IMR-90 (cell line): Measurements from ENCODE around the gene ELMO1. TPM values are rescaled to one million over a fixed set of nuclear protein-coding genes. Genes with fewer than 3 reads are reported as not detected.

Source experiments
- ATAC-seq: fragments of 200-7000 bp; cut with Tn5 transposase; 2 replicates; pipeline ENCODE4 v1.9.1; 2020; ENCODE audit warnings: low read depth, mild to moderate bottlenecking, moderate library complexity
- BruUV-seq: library from RNA; stranded (reverse); fragments of 400-500 nt; replicated peaks from 2 replicates; lab custom pipeline; 2021; lab: Mats Ljungman, UMichigan
- CTCF ChIA-PET: fragments of 300-600 bp; formaldehyde crosslinking; extraction: SDS; loops from one replicate; lab custom pipeline; 2021; ENCODE audit warnings: antibody characterized with exemption; lab: Yijun Ruan, JAX
- POLR2A ChIA-PET: fragments of 300-600 bp; sonication (Branson Sonifier 250); formaldehyde crosslinking; loops from one replicate; lab custom pipeline; 2022; ENCODE audit warnings: antibody characterized with exemption; ENCODE audit not compliant: unreplicated experiment; lab: Charles Lee
- DNase-seq: peaks from one replicate; pipeline ENCODE4 v3.0.0; 2013
- H2AFZ ChIP-seq: replicated peaks from 2 replicates; pipeline ENCODE3; 2013; ENCODE audit warnings: low read length, mild to moderate bottlenecking; ENCODE audit not compliant: poor library complexity
- H2AK5ac ChIP-seq: 2 replicates; pipeline ENCODE4 v1.6.1; 2013; ENCODE audit warnings: low read depth, low read length, inconsistent platforms
- H2AK9ac ChIP-seq: replicated peaks from 2 replicates; pipeline ENCODE3; 2013; ENCODE audit warnings: mild to moderate bottlenecking, low read depth, low read length, moderate library complexity; ENCODE audit not compliant: poor library complexity
- H2BK120ac ChIP-seq: 2 replicates; pipeline ENCODE4 v1.6.1; 2013; ENCODE audit warnings: low read depth, low read length, inconsistent platforms
- H2BK15ac ChIP-seq: 3 replicates; pipeline ENCODE4 v1.6.1; 2013; ENCODE audit warnings: low read depth, low read length, inconsistent platforms
- H2BK20ac ChIP-seq: 2 replicates; pipeline ENCODE4 v1.6.1; 2013; ENCODE audit warnings: low read depth, mild to moderate bottlenecking, inconsistent platforms, low read length, moderate library complexity
- H2BK5ac ChIP-seq: 2 replicates; pipeline ENCODE4 v1.6.1; 2013; ENCODE audit warnings: mild to moderate bottlenecking, low read depth, low read length, inconsistent platforms; ENCODE audit not compliant: poor library complexity, severe bottlenecking
- H3K14ac ChIP-seq: replicated peaks from 2 replicates; pipeline ENCODE4 v1.6.1; 2013; ENCODE audit warnings: low read depth, low read length, inconsistent platforms
- H3K18ac ChIP-seq: 2 replicates; pipeline ENCODE4 v1.6.1; 2013; ENCODE audit warnings: low read depth, low read length, control low read depth
- H3K23ac ChIP-seq: 2 replicates; pipeline ENCODE4 v1.6.1; 2013; ENCODE audit warnings: low read depth, low read length, inconsistent platforms
- H3K27ac ChIP-seq: 2 replicates; pipeline ENCODE4 v1.5.1; 2013; ENCODE audit warnings: mild to moderate bottlenecking, control low read depth, low read length; ENCODE audit not compliant: insufficient read depth
- H3K27me3 ChIP-seq: 2 replicates; pipeline ENCODE4 v1.6.1; 2013; ENCODE audit warnings: low read length; ENCODE audit not compliant: control insufficient read depth, insufficient read depth
- H3K36me3 ChIP-seq: 2 replicates; pipeline ENCODE4 v1.6.1; 2013; ENCODE audit warnings: low read length, mixed read lengths; ENCODE audit not compliant: control insufficient read depth, insufficient read depth
- H3K4ac ChIP-seq: 2 replicates; pipeline ENCODE4 v1.6.1; 2013; ENCODE audit warnings: low read depth, low read length, inconsistent platforms
- H3K4me1 ChIP-seq: 2 replicates; pipeline ENCODE4 v1.6.1; 2013; ENCODE audit warnings: low read length, mixed read lengths; ENCODE audit not compliant: control insufficient read depth, insufficient read depth
- H3K4me2 ChIP-seq: 2 replicates; pipeline ENCODE4 v1.6.1; 2013; ENCODE audit warnings: low read depth, mild to moderate bottlenecking, control low read depth, low read length, moderate library complexity
- H3K4me3 ChIP-seq: 2 replicates; pipeline ENCODE4 v1.5.1; 2013; ENCODE audit warnings: low read depth, mild to moderate bottlenecking, control low read depth, low read length, moderate library complexity; ENCODE audit not compliant: insufficient read depth
- H3K56ac ChIP-seq: 2 replicates; pipeline ENCODE4 v1.6.1; 2013; ENCODE audit warnings: low read length, inconsistent platforms; ENCODE audit not compliant: insufficient read depth; ENCODE audit errors: extremely low read depth
- H3K79me1 ChIP-seq, 2 experiments: 2 replicates each; pipeline ENCODE4 v1.6.1; 2013; ENCODE audit warnings: low read length in 2 of 2, inconsistent platforms in 1 of 2, low read depth in 1 of 2
- H3K9ac ChIP-seq: 2 replicates; pipeline ENCODE4 v1.6.1; 2013; ENCODE audit warnings: low read depth, low read length, control low read depth
- H3K9me1 ChIP-seq: 2 replicates; pipeline ENCODE4 v1.6.1; 2013; ENCODE audit warnings: low read length, inconsistent platforms; ENCODE audit not compliant: insufficient read depth
- H3K9me3 ChIP-seq: 2 replicates; pipeline ENCODE4 v1.6.1; 2013; ENCODE audit warnings: low read length; ENCODE audit not compliant: control insufficient read depth, insufficient read depth
- H4K20me1 ChIP-seq: 2 replicates; pipeline ENCODE4 v1.6.1; 2013; ENCODE audit warnings: low read length, inconsistent platforms; ENCODE audit not compliant: insufficient read depth
- H4K5ac ChIP-seq: 2 replicates; pipeline ENCODE4 v1.6.1; 2013; ENCODE audit warnings: mild to moderate bottlenecking, low read depth, low read length, control low read depth
- H4K8ac ChIP-seq, 2 experiments: 2 replicates each; pipeline ENCODE4 v1.6.1; 2013; ENCODE audit warnings: low read depth in 2 of 2, low read length in 2 of 2, control low read depth in 1 of 2, inconsistent platforms in 1 of 2
- H4K91ac ChIP-seq: 2 replicates; pipeline ENCODE4 v1.6.1; 2013; ENCODE audit warnings: low read depth, low read length, inconsistent platforms; ENCODE audit not compliant: insufficient read depth
- BHLHE40 ChIP-seq: fragments of 150-350 bp; IDR thresholded peaks from 2 replicates; pipeline ENCODE4 v1.6.1; 2016; ENCODE audit warnings: mild to moderate bottlenecking, low read depth, low read length
- CEBPB ChIP-seq: IDR thresholded peaks from 2 replicates; pipeline ENCODE4 v1.6.1; 2012; ENCODE audit warnings: low read depth, low read length, improper control_type of control experiment
- CTCF ChIP-seq: conservative IDR thresholded peaks from 2 replicates; pipeline ENCODE4 v1.5.1; 2012; ENCODE audit warnings: mild to moderate bottlenecking, low read depth, low read length, improper control_type of control experiment
- MAFK ChIP-seq: IDR thresholded peaks from 2 replicates; pipeline ENCODE4 v1.6.1; 2012; ENCODE audit warnings: low read depth, low read length, improper control_type of control experiment
- MXI1 ChIP-seq: IDR thresholded peaks from 2 replicates; pipeline ENCODE4 v1.6.1; 2012; ENCODE audit warnings: low read depth, mild to moderate bottlenecking, low read length, moderate library complexity, borderline replicate concordance
- NFE2L2 ChIP-seq: fragments of 150-350 bp; IDR thresholded peaks from 2 replicates; pipeline ENCODE4 v1.6.1; 2016; ENCODE audit warnings: low read depth, mild to moderate bottlenecking, low read length
- POLR2A ChIP-seq: IDR thresholded peaks from 2 replicates; pipeline ENCODE4 v1.6.1; 2012; ENCODE audit warnings: mild to moderate bottlenecking, low read depth, low read length
- RCOR1 ChIP-seq: IDR thresholded peaks from 2 replicates; pipeline ENCODE4 v1.6.1; 2012; ENCODE audit warnings: mild to moderate bottlenecking, low read length, improper control_type of control experiment; ENCODE audit not compliant: insufficient replicate concordance
- RFX5 ChIP-seq: IDR thresholded peaks from 2 replicates; pipeline ENCODE4 v1.8.0; 2012; ENCODE audit warnings: low read depth, mild to moderate bottlenecking, low read length, moderate library complexity
- USF2 ChIP-seq: fragments of 150-350 bp; IDR thresholded peaks from 2 replicates; pipeline ENCODE4 v1.6.1; 2017; ENCODE audit warnings: mild to moderate bottlenecking, antibody characterized with exemption, low read length, low read depth
- WGBS, 2 experiments: methylation state at CpG; one replicate each; pipeline versions ENCODE4 v1.1.5 to v1.1.7; 2013; ENCODE audit warnings: missing lambda C conversion rate in 2 of 2; ENCODE audit not compliant: insufficient read length in 1 of 2; ENCODE audit errors: extremely low coverage in 2 of 2; 5-methylcytosine and 5-hydroxymethylcytosine counted together
- dilution Hi-C: fragments of 300-500 bp; cut with HindIII; formaldehyde crosslinking; loops from one replicate; pipeline ENCODE4 v1.14.3; 2018; ENCODE audit warnings: low sequenced_read_pairs; ENCODE audit not compliant: unreplicated experiment
- in situ Hi-C: fragments of 300-500 bp; cut with MboI; formaldehyde crosslinking; loops from 3 replicates; pipeline ENCODE4 v1.14.3; 2019; ENCODE audit warnings: low sequenced_read_pairs, inconsistent platforms, mixed read lengths
- intact Hi-C: fragments of 100-400 bp; cut with micrococcal nuclease; formaldehyde crosslinking; loops from 2 replicates; pipeline ENCODE4 v1.10.0; 2022
- polyA plus RNA-seq, 3 experiments: library from polyadenylated mRNA; depleted of rRNA; stranded (reverse); fragments of >200 nt; gene quantifications; 2 replicates each; pipeline ENCODE4 v1.2.3, GENCODE V29; 2012; ENCODE audit warnings: low replicate concordance in 1 of 3
- total RNA-seq: library from RNA; depleted of rRNA; stranded (reverse); fragments of >200 nt; gene quantifications from 2 replicates; pipeline ENCODE4 v1.2.3, GENCODE V29; 2012

Gene ELMO1
- total and polyA plus RNA-seq, 2 of the 4 experiments (the other 2 are of a cell fraction), result 0.03 TPM; not detected in 1

GRCh38 chr7:37408291-37409228 is 40.1 kb downstream of the ELMO1 start:
- no peak overlapping the region for H3K9ac ChIP-seq
- no peak overlapping the region for H4K8ac ChIP-seq
- no peak overlapping the region for H2BK120ac ChIP-seq
- H4K91ac ChIP-seq, result no peak overlapping the region
- H3K4me2 ChIP-seq, result no peak overlapping the region
- H2AFZ ChIP-seq, result no peak overlapping the region
- no peak overlapping the region for H3K4me3 ChIP-seq
- H2BK5ac ChIP-seq, result no peak overlapping the region
- no peaks in the 10 kb centered on the region for H3K9me1 ChIP-seq
- no peaks in the 10 kb centered on the region for H3K79me1 ChIP-seq
- H4K20me1 ChIP-seq, result no peaks in the 10 kb centered on the region
- no TSS peak for BruUV-seq
- H3K23ac ChIP-seq, result no peak overlapping the region
- no peak overlapping the region for H2AK9ac ChIP-seq
- no peak overlapping the region for H3K56ac ChIP-seq
- WGBS, 2 experiments, result 64% methylated on average over 4 of the region's 13 CpGs; no CpG with 5 or more reads in 1 of the 2 experiments
- H3K27me3 ChIP-seq, result no peaks in the 10 kb centered on the region
- no peak overlapping the region for H3K14ac ChIP-seq
- H2BK15ac ChIP-seq, result no peak overlapping the region
- ChIA-PET CTCF (no interaction called here), POLR2A (no interaction called here)
- no peak for DNase-seq
- no peaks in the 10 kb centered on the region for H3K36me3 ChIP-seq
- no peak for ATAC-seq
- H3K4ac ChIP-seq, result no peak overlapping the region
- intact Hi-C loops, result no loop called here
- in situ Hi-C loops, result no loop called here
- no peaks in the 10 kb centered on the region for H3K4me1 ChIP-seq
- H4K5ac ChIP-seq, result no peak overlapping the region
- H3K9me3 ChIP-seq, result peaks cover 7% of the 10 kb centered on the region
- dilution Hi-C loops, result no loop called here
- H2AK5ac ChIP-seq, result no peak overlapping the region
- no peak overlapping the region for H2BK20ac ChIP-seq
- no peak for TF ChIP-seq MAFK
- TF ChIP-seq POLR2A, result no peak
- TF ChIP-seq RFX5, result no peak
- no peak for TF ChIP-seq USF2
- TF ChIP-seq MXI1, result no peak
- TF ChIP-seq RCOR1, result no peak
- no peak for TF ChIP-seq BHLHE40
- no peak for TF ChIP-seq CEBPB
- no peak for TF ChIP-seq NFE2L2
- no peak for TF ChIP-seq CTCF
- no peak overlapping the region for H3K27ac ChIP-seq
- H3K18ac ChIP-seq, result no peak overlapping the region
